GM18505 (cell line): ENCODE data around the gene PATL2.
"Not testable (repeated sequence)": the region's sequence is repeated elsewhere in the genome, so short reads cannot be mapped to it uniquely, and the experiment has no call there.

Experiments
- ATAC-seq: cut with Tn5 transposase; IDR thresholded peaks from one replicate; pipeline ENCODE4 v1.9.1; 2021; ENCODE audit not compliant: unreplicated experiment
- POLR2A ChIP-seq: IDR thresholded peaks from 4 replicates; pipeline ENCODE4 v1.6.1; 2011; ENCODE audit warnings: borderline replicate concordance; ENCODE audit not compliant: insufficient read depth, insufficient read length; ENCODE audit errors: extremely low read depth

Gene PATL2

GRCh38 chr15:44713006-44713966 is 2.2 kb upstream of the PATL2 start:
- TF ChIP-seq POLR2A = peak; percentile 51
- ATAC-seq = no peak

GRCh38 chr15:44712346-44713005 is 1.4 kb upstream of the PATL2 start:
- ATAC-seq = no peak
- peak; percentile 59 for TF ChIP-seq POLR2A

DNA sequence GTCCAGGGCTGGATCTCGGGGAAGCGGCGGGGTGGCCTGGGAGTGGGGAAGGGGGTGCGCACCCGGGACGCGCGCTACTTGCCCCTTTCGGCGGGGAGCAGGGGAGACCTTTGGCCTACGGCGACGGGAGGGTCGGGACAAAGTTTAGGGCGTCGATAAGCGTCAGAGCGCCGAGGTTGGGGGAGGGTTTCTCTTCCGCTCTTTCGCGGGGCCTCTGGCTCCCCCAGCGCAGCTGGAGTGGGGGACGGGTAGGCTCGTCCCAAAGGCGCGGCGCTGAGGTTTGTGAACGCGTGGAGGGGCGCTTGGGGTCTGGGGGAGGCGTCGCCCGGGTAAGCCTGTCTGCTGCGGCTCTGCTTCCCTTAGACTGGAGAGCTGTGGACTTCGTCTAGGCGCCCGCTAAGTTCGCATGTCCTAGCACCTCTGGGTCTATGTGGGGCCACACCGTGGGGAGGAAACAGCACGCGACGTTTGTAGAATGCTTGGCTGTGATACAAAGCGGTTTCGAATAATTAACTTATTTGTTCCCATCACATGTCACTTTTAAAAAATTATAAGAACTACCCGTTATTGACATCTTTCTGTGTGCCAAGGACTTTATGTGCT is 721 bp upstream of the PATL2 start:
- ATAC-seq = peak; percentile 10
- no peak for TF ChIP-seq POLR2A

- TF ChIP-seq POLR2A = no peak
- ATAC-seq = no peak
Observed at GRCh38 chr15:44710236-44711095, 657 bp downstream of the PATL2 start.

DNA sequence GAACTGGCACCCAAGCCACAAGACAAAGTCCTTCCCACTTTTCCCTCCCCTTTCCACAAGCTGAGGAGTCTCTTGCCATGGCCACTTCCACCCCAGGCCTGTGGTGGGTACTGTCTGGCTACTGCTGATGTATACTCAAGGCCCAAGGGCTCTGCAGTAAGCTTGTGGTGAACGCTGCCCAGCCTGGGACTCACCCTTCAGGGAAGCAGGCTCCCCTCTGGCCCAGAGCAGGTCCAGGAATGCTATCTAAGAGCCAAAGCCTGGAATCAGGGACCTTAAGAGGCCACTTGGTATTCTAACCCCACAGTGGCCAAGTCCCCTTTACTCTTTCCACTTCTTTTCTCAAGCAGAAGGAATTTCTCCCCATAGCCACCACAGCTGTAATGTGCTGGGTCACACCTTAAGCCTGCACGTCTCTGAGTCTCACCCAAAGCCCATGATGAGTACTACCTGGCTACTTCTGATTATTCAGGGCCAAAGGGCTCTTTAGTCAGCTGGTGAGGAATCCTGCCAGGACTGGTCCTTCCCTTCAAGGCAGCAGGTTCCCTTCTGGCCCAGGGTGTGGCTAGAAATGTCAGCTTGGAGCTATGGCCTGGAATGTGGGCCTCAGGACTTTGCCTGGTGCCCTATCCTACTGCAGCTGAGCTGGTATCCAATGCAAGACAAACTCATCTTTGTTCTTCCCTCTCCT is 4.0 kb downstream of the PATL2 start:
- no peak for TF ChIP-seq POLR2A
- no peak for ATAC-seq

- no peak for TF ChIP-seq POLR2A
- no peak for ATAC-seq
Observed at GRCh38 chr15:44706401-44706800, 4.7 kb downstream of the PATL2 start.

- ATAC-seq = no peak
- no peak for TF ChIP-seq POLR2A
Observed at GRCh38 chr15:44705986-44706385, 5.1 kb downstream of the PATL2 start.

- ATAC-seq = not testable (repeated sequence)
Observed at GRCh38 chr15:44700676-44701075, 10.4 kb downstream of the PATL2 start.

- TF ChIP-seq POLR2A = no peak
- no peak for ATAC-seq
Observed at GRCh38 chr15:44698641-44699040, 12.5 kb downstream of the PATL2 start.

GRCh38 chr15:44697014-44697413 is 14.1 kb downstream of the PATL2 start:
- TF ChIP-seq POLR2A = no peak
- no peak for ATAC-seq

GRCh38 chr15:44695294-44695693 is 15.8 kb downstream of the PATL2 start:
- TF ChIP-seq POLR2A = no peak
- ATAC-seq = no peak

DNA sequence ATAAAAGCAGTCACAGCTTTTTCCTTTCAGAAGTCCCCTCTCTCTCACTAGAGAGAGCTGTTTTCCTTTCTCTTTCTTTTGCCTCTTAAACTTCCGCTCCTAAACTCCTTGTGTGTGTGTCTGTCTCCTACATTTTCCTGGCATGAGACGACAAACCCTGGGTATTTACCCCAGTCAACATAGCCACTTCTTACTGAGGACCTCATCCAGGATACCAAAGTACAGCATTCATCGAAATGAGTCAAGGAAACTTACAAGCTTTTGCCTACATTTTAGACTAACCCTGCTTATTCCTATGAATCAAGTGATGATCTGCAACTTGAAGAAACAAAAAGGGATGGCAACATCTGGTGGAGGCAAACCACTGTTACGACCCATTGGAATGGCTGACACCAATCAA is 16.7 kb downstream of the PATL2 start:
- no peak for ATAC-seq
- no peak for TF ChIP-seq POLR2A
